Activated gamma-delta T cell treated with anti-CD3 and anti-CD28 coated beads, Interleukin-2, amount 50 U/mL, for 16 hours (primary cell): ENCODE results near the gene CNKSR3.
"Not testable (repeated sequence)": the region's sequence is repeated elsewhere in the genome, so short reads cannot be mapped to it uniquely, and the experiment has no call there.

Experiments used
- DNase-seq: peaks from one replicate; pipeline ENCODE4 v3.0.0-alpha.2; 2020; ENCODE audit warnings: low read depth

Gene CNKSR3

GRCh38 chr6:154510144-154510905 lies at the start of gene CNKSR3:
TSS of gene CNKSR3 (minus strand) at chr6:154510685. CDS start at chr6:154510114, 571 bp downstream.
- no peak for DNase-seq

- no peak for DNase-seq
Measured at GRCh38 chr6:154558984-154559383, 48.5 kb upstream of the CNKSR3 start.

- DNase-seq: no peak
Measured at GRCh38 chr6:154558513-154558912, 48.0 kb upstream of the CNKSR3 start.

- no peak for DNase-seq
Measured at GRCh38 chr6:154555073-154555677, 44.7 kb upstream of the CNKSR3 start.

- DNase-seq: no peak
Measured at GRCh38 chr6:154554491-154554890, 44.0 kb upstream of the CNKSR3 start.

- no peak for DNase-seq
Measured at GRCh38 chr6:154550779-154551178, 40.3 kb upstream of the CNKSR3 start.

GRCh38 chr6:154549179-154549578 lies 38.7 kb upstream of the CNKSR3 start:
- DNase-seq: no peak

- DNase-seq: no peak
Measured at GRCh38 chr6:154548130-154548830, 37.8 kb upstream of the CNKSR3 start.

GRCh38 chr6:154543628-154544027 lies 33.1 kb upstream of the CNKSR3 start:
- DNase-seq: no peak

- DNase-seq: no peak
Measured at GRCh38 chr6:154542747-154543146, 32.3 kb upstream of the CNKSR3 start.

GRCh38 chr6:154541837-154542236 lies 31.4 kb upstream of the CNKSR3 start:
- not testable (repeated sequence) for DNase-seq

GRCh38 chr6:154539593-154540269 lies 29.2 kb upstream of the CNKSR3 start:
- DNase-seq: no peak

GRCh38 chr6:154538640-154539191 lies 28.2 kb upstream of the CNKSR3 start:
- DNase-seq: no peak

- no peak for DNase-seq
Measured at GRCh38 chr6:154537511-154538325, 27.2 kb upstream of the CNKSR3 start.

- no peak for DNase-seq
Measured at GRCh38 chr6:154536999-154537398, 26.5 kb upstream of the CNKSR3 start.

- no peak for DNase-seq
Measured at GRCh38 chr6:154536255-154536654, 25.8 kb upstream of the CNKSR3 start.

GRCh38 chr6:154535851-154536250 lies 25.4 kb upstream of the CNKSR3 start:
- no peak for DNase-seq

GRCh38 chr6:154535147-154535546 lies 24.7 kb upstream of the CNKSR3 start:
- no peak for DNase-seq

GRCh38 chr6:154534531-154534930 lies 24.0 kb upstream of the CNKSR3 start:
- no peak for DNase-seq

- no peak for DNase-seq
Measured at GRCh38 chr6:154532426-154532825, 21.9 kb upstream of the CNKSR3 start.

- no peak for DNase-seq
Measured at GRCh38 chr6:154529957-154530356, 19.5 kb upstream of the CNKSR3 start.
